NCI-H1417 treated with DMSO at 0.1 percent for 48 hours (cell line): ENCODE results near the gene UTP20.

Experiments used
- DNase-seq: peaks from one replicate; lab custom pipeline; 2025; lab: John Stamatoyannopoulos, UW

Gene UTP20

GRCh38 chr12:101436136-101436535 lies 156.2 kb downstream of the UTP20 start:
- no peak for DNase-seq
